ENCODE measurements around the gene TTLL10. TPM values are rescaled to one million over a fixed set of nuclear protein-coding genes. Genes with fewer than 3 reads are reported as not detected.

Gene TTLL10
- total RNA-seq, 1 donor from 2014 or later = not detected

DNA sequence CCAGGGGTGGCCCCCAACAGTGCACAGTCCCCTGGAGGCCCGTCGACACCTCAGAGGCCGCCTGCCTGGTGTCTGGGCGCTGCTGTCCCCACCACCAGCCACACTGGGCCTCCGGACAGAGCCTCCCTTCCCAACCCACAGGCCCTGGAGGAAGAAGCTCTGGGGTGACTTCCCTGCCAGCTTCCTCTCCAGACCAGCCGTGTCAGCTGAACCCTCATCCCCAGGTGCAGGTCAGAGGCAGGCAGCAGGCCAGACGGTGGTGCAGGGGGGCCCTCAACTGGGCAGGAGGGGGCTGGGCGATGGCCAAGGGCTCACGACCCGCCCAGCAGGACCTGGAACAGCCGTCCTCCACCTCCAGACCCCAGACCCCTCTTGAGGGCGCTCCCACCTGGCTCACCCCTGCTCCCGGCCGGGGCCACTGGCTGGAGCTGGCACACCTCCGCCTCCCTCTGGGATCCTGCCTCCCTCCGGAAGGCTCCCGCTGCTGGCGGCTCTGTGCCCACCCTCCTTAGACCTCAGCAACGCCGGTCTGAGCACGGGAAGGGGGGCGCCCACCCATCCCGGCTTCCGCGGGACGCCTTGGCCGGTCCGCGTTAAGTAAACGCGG, 32.2 kb downstream of the TTLL10 start:
- peaks cover 2% of the 10 kb centered on the region for H3K27me3 ChIP-seq (ENCODE audit: control insufficient read depth, insufficient read depth, low read length)
- no peaks in the 10 kb centered on the region for H3K36me3 ChIP-seq (ENCODE audit: control insufficient read depth, insufficient read depth, low read length)
- DNase-seq (ENCODE audit: low read depth) (no peak), FAIRE-seq (no peak)
- peak overlapping the region; percentile 25 for H3K4me3 ChIP-seq (ENCODE audit: low read depth, low read length)
- TF ChIP-seq CTCF (IDR thresholded peaks at IDR 0.05; ENCODE audit: insufficient read depth, low read length, severe bottlenecking) = no peak

- no peak for TF ChIP-seq CTCF (IDR thresholded peaks at IDR 0.05; ENCODE audit: insufficient read depth, low read length, severe bottlenecking)
- H3K4me3 ChIP-seq (ENCODE audit: low read depth, low read length) = peak within 1 kb of the TSS; percentile 25
- peaks cover 2% of the 10 kb centered on the region for H3K27me3 ChIP-seq (ENCODE audit: control insufficient read depth, insufficient read depth, low read length)
- DNase-seq (ENCODE audit: low read depth) (no peak), FAIRE-seq (no peak)
- H3K36me3 ChIP-seq (ENCODE audit: control insufficient read depth, insufficient read depth, low read length) = no peaks in the 10 kb centered on the region
Measured at GRCh38 chr1:1206376-1206965, 32.8 kb downstream of the TTLL10 start, which contains the start of gene TNFRSF18. TNFRSF18 (minus strand) TSS chr1:1206592; CDS start chr1:1206571, 21 bp downstream.

- H3K4me3 ChIP-seq (ENCODE audit: low read depth, low read length) = no peak overlapping the region
- no peaks in the 10 kb centered on the region for H3K36me3 ChIP-seq (ENCODE audit: control insufficient read depth, insufficient read depth, low read length)
- TF ChIP-seq CTCF (IDR thresholded peaks at IDR 0.05; ENCODE audit: insufficient read depth, low read length, severe bottlenecking) = no peak
- no peak for DNase-seq (ENCODE audit: low read depth)
- no peak for FAIRE-seq
- H3K27me3 ChIP-seq (ENCODE audit: control insufficient read depth, insufficient read depth, low read length) = peaks cover 2% of the 10 kb centered on the region
Measured at GRCh38 chr1:1206966-1207531, 33.4 kb downstream of the TTLL10 start.

- H3K4me3 ChIP-seq (ENCODE audit: low read depth, low read length) = no peak overlapping the region
- DNase-seq (ENCODE audit: low read depth) (no peak), FAIRE-seq (no peak)
- peaks cover 2% of the 10 kb centered on the region for H3K27me3 ChIP-seq (ENCODE audit: control insufficient read depth, insufficient read depth, low read length)
- TF ChIP-seq CTCF (IDR thresholded peaks at IDR 0.05; ENCODE audit: insufficient read depth, low read length, severe bottlenecking) = no peak
- H3K36me3 ChIP-seq (ENCODE audit: control insufficient read depth, insufficient read depth, low read length) = no peaks in the 10 kb centered on the region
Measured at GRCh38 chr1:1207571-1207892, 33.9 kb downstream of the TTLL10 start.

GRCh38 chr1:1208713-1209433, 35.2 kb downstream of the TTLL10 start:
- DNase-seq (ENCODE audit: low read depth) (no peak), FAIRE-seq (no peak)
- Histone ChIP-seq H3K27me3 (ENCODE audit: control insufficient read depth, insufficient read depth, low read length) (peaks cover 2% of the 10 kb centered on the region), H3K4me3 (ENCODE audit: low read depth, low read length) (no peak overlapping the region), H3K36me3 (ENCODE audit: control insufficient read depth, insufficient read depth, low read length) (no peaks in the 10 kb centered on the region)
- no peak for TF ChIP-seq CTCF (IDR thresholded peaks at IDR 0.05; ENCODE audit: insufficient read depth, low read length, severe bottlenecking)
